ENCODE measurements around the gene TBC1D24.

Gene TBC1D24

GRCh38 chr16:2482708-2483534, 8.0 kb downstream of the TBC1D24 start:
- DNase-seq (ENCODE audit: low read depth), result no peak

- DNase-seq (ENCODE audit: low read depth), result no peak
Observed at GRCh38 chr16:2483939-2484897, 9.3 kb downstream of the TBC1D24 start.

DNA sequence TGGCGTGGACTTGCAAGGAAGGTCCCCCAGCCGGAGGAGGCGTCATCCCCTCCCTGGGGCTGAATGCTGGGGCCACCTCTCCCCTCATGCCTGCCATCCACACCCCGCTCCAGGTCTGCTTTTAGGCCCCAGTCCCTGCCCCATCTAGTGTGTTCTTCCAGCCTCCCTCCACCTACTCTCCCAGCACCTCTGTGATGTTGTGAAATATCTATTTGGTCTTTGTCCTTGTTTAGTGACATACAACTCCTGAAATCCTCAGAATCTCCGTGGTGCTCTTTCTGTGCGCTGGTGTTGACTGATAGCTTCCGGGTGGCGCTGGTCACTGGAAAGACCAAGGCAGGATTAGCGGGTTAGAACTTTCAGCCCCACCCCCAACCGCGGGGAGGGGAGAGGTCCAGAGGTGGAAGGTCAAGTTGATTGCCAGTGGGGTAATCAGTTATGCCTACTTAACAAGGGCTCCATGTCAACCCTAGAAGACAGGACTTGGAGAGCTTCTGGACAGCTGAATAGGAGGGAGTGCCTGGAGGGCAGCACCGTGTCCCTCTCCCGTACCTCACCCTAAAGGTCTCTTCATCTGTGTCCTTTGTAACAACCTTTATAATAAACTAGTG, 10.1 kb downstream of the TBC1D24 start:
- no peak for DNase-seq (ENCODE audit: low read depth)

DNA sequence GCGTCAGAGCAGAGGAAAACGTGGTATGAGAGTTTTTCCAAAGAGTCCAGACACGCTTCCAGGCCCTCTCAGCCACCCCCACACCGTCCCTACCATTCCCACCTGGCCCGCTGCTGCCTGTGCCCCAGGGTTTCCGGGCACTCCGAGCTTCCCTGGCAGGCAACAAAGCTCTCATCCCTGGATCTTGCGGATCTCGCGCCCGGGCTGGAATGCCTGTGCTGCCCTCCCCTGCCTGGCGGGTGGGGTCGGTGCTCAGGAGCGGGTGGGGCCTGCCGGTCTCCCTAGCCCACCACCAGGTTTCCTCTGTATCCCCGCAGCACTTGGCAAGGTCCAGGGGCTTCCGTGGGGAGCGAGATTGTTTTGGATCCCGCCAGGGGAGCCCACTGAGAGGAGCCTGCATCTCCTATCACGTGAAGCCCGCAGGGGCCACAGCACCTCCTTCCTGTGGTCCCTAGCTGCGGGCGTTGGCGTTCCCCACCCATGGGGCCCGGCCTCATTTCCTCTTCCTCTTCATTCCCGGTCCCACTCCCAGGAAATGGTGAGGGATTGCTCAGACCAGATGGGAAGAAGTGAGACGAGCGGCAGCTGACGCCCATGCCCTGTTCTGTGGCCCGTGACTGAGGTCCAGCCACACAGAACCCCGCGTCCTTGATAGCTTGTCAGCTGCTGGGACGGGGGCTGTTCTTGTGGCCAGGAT, 11.0 kb downstream of the TBC1D24 start:
- no peak for DNase-seq (ENCODE audit: low read depth)

DNA sequence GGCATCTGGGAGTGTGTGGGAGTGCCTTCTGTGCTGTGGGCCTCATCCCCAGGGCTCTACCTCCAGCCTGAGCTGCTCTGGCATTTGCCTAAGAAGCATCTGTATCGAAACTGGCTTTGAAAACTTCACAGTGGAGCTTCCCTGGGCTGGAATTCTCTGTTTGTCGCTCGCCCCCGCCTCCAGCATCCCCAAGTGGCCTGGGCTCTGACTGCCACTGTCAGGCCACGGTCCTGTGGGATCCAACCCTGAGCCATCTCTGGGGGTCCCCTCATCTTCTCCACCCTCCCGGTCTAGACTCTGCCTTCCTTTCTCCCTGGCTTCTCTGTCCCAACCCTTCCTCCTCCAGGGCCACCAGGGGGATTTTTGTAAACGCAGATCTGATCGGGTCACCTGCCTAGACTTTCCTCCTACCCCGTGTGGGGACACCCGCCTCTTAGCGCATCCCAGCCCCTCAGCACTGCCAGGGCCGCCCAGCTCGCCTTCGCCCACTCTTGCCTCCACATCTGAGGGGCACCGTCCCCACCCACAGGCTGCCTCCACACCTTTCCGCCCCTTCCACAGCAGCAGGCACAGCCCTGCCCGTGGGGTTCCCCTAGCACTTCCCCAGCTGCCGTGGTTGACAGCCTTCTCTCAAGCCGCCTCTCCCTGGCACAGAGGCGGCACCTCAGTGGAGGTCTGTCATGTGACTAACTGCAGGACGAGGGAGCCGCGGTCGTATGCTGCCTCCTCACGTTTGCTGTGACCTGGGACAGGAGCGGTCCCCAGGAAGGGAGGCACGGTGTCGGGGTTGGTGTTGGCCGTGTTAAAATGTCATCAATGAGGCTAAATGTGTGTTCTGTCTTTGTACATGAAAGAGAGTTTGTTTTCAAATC, 12.0 kb downstream of the TBC1D24 start:
- peak; percentile 61 for DNase-seq (ENCODE audit: low read depth)

DNA sequence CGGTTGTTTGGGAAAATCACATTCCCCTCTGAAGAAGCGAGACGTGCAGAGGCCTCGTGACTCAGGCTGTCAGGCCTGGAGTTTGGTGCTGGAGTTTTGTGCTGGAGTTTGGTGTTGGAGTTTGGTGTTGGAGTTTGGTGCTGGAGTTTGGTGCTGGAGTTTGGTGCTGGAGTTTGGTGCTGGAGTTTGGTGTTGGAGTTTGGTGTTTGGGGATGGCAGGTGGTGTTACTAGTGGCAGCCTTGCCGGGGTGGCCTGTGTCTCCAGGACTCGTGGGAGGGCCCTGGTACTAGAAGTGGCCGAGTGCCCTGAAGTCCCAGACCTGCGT, 12.6 kb downstream of the TBC1D24 start:
- no peak for DNase-seq (ENCODE audit: low read depth)

GRCh38 chr16:2487903-2488531, 13.1 kb downstream of the TBC1D24 start:
- no peak for DNase-seq (ENCODE audit: low read depth)

DNA sequence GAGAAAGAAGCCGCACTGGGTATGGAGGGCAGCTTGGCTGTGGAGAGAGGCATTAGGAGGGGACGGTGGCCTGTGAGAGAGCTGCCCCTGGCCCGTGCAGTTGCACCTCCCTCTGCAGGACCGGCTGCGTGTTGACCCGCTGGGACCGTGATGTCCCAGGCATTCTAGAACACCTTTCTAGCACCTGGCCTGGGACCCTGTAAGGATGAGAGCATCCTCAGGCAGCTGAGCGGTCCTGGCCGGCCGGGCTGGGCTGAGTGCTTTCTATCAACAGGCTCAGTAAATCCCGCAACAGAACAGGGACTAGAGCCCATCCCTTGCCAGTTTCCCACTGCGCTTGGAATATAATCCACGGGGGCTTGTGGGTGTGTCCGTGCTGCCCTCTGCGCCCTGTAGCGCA, 14.7 kb downstream of the TBC1D24 start:
- no peak for DNase-seq (ENCODE audit: low read depth)

- no peak for DNase-seq (ENCODE audit: low read depth)
Observed at GRCh38 chr16:2490190-2491105, 15.5 kb downstream of the TBC1D24 start.

GRCh38 chr16:2492292-2492691, 17.4 kb downstream of the TBC1D24 start:
- DNase-seq (ENCODE audit: low read depth), result no peak

- DNase-seq (ENCODE audit: low read depth), result no peak
Observed at GRCh38 chr16:2493605-2494004, 18.7 kb downstream of the TBC1D24 start.

DNA sequence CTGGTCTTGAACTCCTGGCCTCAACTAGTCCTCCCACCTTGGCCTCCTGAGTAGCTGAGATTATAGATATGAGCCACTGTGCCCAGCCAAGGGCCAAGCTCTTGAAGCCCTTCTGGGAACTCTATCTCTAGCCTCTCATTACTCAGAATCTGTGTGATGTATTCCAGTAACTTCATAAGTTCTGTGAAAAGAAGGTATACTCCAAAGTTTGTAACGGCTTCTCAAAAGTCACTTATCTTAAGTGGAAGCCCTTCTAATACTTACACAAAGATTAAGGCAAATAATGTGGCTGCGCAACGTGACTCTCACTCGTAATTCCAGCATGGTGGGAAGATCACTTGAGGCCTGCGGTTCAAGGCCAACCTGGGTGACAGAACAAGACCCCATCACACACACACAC, 19.7 kb downstream of the TBC1D24 start:
- no peak for DNase-seq (ENCODE audit: low read depth)

GRCh38 chr16:2495041-2495440, 20.1 kb downstream of the TBC1D24 start:
- DNase-seq (ENCODE audit: low read depth), result no peak

GRCh38 chr16:2496223-2497115, 21.5 kb downstream of the TBC1D24 start:
- DNase-seq (ENCODE audit: low read depth), result no peak

GRCh38 chr16:2497116-2497630, 22.2 kb downstream of the TBC1D24 start:
- DNase-seq (ENCODE audit: low read depth), result no peak

DNA sequence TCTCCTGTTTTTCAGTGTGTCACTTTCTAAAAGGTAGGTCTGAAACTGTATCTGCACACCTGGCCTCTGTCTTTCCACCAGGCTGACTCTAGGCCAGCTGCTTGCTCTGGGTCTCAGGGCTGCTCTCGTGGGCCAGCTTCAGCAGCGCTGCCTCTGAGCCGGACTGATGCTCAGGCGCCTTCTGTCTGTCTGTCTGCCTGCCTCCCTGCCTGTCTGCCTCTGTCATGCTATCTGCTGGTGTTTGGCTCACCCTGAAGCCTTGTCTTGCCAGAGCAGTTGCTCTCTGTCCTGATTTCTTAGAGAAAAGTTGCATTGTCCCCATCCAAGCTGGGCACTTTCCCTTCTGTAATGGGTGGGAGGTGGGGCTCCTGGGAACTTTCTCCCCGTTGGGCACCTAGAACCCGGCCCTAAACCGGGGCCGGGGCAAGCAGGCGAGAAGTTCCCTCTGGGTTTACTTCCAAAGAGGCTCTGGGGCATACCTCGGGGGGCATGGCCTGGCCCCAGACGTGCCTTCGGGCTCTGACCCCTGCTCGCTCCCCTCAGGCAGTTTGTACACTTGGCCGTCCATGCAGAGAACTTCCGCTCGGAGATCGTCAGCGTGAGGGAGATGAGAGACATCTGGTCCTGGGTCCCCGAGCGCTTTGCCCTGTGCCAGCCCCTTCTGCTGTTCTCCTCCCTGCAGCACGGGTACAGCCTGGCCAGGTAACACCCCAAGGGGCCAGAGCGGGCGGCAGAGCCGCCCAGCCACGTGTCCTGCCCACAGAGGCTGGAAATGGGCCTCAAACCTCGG, 23.0 kb downstream of the TBC1D24 start:
- no peak for DNase-seq (ENCODE audit: low read depth)

- no peak for DNase-seq (ENCODE audit: low read depth)
Observed at GRCh38 chr16:2498531-2499253, 23.8 kb downstream of the TBC1D24 start.

All from activated T-helper 9 cell treated with anti-CD3 and anti-CD28 coated beads, Interleukin-2, amount 50 U/mL, for 16 hours (primary cell).